T-helper 2 cell treated with Interferon-gamma antibody and Interleukin-4, amounts not matched to agents 5 μg/mL and 100 μg/mL, for 36 hours (primary cell): ENCODE results near the gene ASNS.
"Not testable (repeated sequence)": the region's sequence is repeated elsewhere in the genome, so short reads cannot be mapped to it uniquely, and the experiment has no call there.

Experiments used
- DNase-seq: peaks from one replicate; pipeline ENCODE4 v3.0.0; 2021; ENCODE audit warnings: low spot score
- H3K27ac Mint-ChIP-seq: one replicate; pipeline ENCODE4 v1.8.0; 2021; ENCODE audit warnings: mild to moderate bottlenecking, mixed read lengths
- H3K27me3 Mint-ChIP-seq: one replicate; pipeline ENCODE4 v1.8.0; 2021; ENCODE audit warnings: low read depth, mixed read lengths
- H3K36me3 Mint-ChIP-seq: one replicate; pipeline ENCODE4 v1.8.0; 2021; ENCODE audit warnings: low read depth, mixed read lengths
- H3K4me1 Mint-ChIP-seq: one replicate; pipeline ENCODE4 v1.8.0; 2021; ENCODE audit warnings: low read depth, mixed read lengths
- H3K4me3 Mint-ChIP-seq: one replicate; pipeline ENCODE4 v1.8.0; 2022; ENCODE audit warnings: mild to moderate bottlenecking, moderate library complexity, mixed read lengths
- H3K9me3 Mint-ChIP-seq: one replicate; pipeline ENCODE4 v1.8.0; 2021; ENCODE audit warnings: mixed read lengths

Gene ASNS

GRCh38 chr7:97858221-97858620 is 14.0 kb downstream of the ASNS start:
- H3K9me3 Mint-ChIP-seq = no peaks in the 10 kb centered on the region
- no peak overlapping the region for H3K27ac Mint-ChIP-seq
- no peaks in the 10 kb centered on the region for H3K27me3 Mint-ChIP-seq
- peaks cover 62% of the 10 kb centered on the region for H3K36me3 Mint-ChIP-seq
- no peak for DNase-seq
- no peak overlapping the region for H3K4me3 Mint-ChIP-seq
- H3K4me1 Mint-ChIP-seq = peaks cover 3% of the 10 kb centered on the region

GRCh38 chr7:97857544-97857943 is 14.7 kb downstream of the ASNS start:
- no peaks in the 10 kb centered on the region for H3K27me3 Mint-ChIP-seq
- H3K4me1 Mint-ChIP-seq = peaks cover 2% of the 10 kb centered on the region
- H3K9me3 Mint-ChIP-seq = no peaks in the 10 kb centered on the region
- no peak for DNase-seq
- H3K4me3 Mint-ChIP-seq = no peak overlapping the region
- H3K36me3 Mint-ChIP-seq = peaks cover 63% of the 10 kb centered on the region
- no peak overlapping the region for H3K27ac Mint-ChIP-seq

GRCh38 chr7:97851683-97852082 is 20.5 kb downstream of the ASNS start:
- H3K27me3 Mint-ChIP-seq = no peaks in the 10 kb centered on the region

GRCh38 chr7:97850262-97851031 is 21.8 kb downstream of the ASNS start:
- not testable (repeated sequence) for H3K27ac Mint-ChIP-seq, H3K27me3 Mint-ChIP-seq

More at GRCh38 chr7:97851683-97852082, 20.5 kb downstream of the ASNS start:
- no peak overlapping the region for H3K4me3 Mint-ChIP-seq
- H3K9me3 Mint-ChIP-seq = no peaks in the 10 kb centered on the region
- DNase-seq = no peak
- H3K36me3 Mint-ChIP-seq = peaks cover 42% of the 10 kb centered on the region
- no peak overlapping the region for H3K27ac Mint-ChIP-seq
- H3K4me1 Mint-ChIP-seq = no peaks in the 10 kb centered on the region

GRCh38 chr7:97847791-97848190 is 24.4 kb downstream of the ASNS start:
- no peaks in the 10 kb centered on the region for H3K9me3 Mint-ChIP-seq
- peaks cover 16% of the 10 kb centered on the region for H3K36me3 Mint-ChIP-seq
- no peak for DNase-seq

More at GRCh38 chr7:97850262-97851031, 21.8 kb downstream of the ASNS start:
- not testable (repeated sequence) for H3K9me3 Mint-ChIP-seq, H3K4me3 Mint-ChIP-seq, DNase-seq, H3K4me1 Mint-ChIP-seq
- peaks cover 37% of the 10 kb centered on the region for H3K36me3 Mint-ChIP-seq

GRCh38 chr7:97846945-97847344 is 25.3 kb downstream of the ASNS start:
- DNase-seq = no peak
- Mint-ChIP-seq H3K27me3 (no peaks in the 10 kb centered on the region), H3K4me1 (no peaks in the 10 kb centered on the region), H3K36me3 (peaks cover 8% of the 10 kb centered on the region), H3K27ac (no peak overlapping the region), H3K9me3 (no peaks in the 10 kb centered on the region), H3K4me3 (no peak overlapping the region)

More at GRCh38 chr7:97847791-97848190, 24.4 kb downstream of the ASNS start:
- no peak overlapping the region for H3K27ac Mint-ChIP-seq
- H3K27me3 Mint-ChIP-seq = no peaks in the 10 kb centered on the region
- H3K4me3 Mint-ChIP-seq = no peak overlapping the region
- H3K4me1 Mint-ChIP-seq = no peaks in the 10 kb centered on the region

GRCh38 chr7:97845622-97846203 is 26.5 kb downstream of the ASNS start:
- no peak overlapping the region for H3K4me3 Mint-ChIP-seq
- peaks cover 3% of the 10 kb centered on the region for H3K27me3 Mint-ChIP-seq
- peaks cover under 1% of the 10 kb centered on the region for H3K36me3 Mint-ChIP-seq
- H3K27ac Mint-ChIP-seq = no peak overlapping the region
- DNase-seq = no peak
- no peaks in the 10 kb centered on the region for H3K4me1 Mint-ChIP-seq
- no peaks in the 10 kb centered on the region for H3K9me3 Mint-ChIP-seq

GRCh38 chr7:97844036-97844435 is 28.2 kb downstream of the ASNS start:
- no peaks in the 10 kb centered on the region for H3K4me1 Mint-ChIP-seq
- H3K9me3 Mint-ChIP-seq = no peaks in the 10 kb centered on the region
- peaks cover 10% of the 10 kb centered on the region for H3K27me3 Mint-ChIP-seq
- no peak overlapping the region for H3K27ac Mint-ChIP-seq
- H3K36me3 Mint-ChIP-seq = no peaks in the 10 kb centered on the region
- DNase-seq = no peak
- no peak overlapping the region for H3K4me3 Mint-ChIP-seq

GRCh38 chr7:97842772-97843345 is 29.3 kb downstream of the ASNS start:
- H3K27me3 Mint-ChIP-seq = peaks cover 13% of the 10 kb centered on the region

GRCh38 chr7:97842006-97842405 is 30.2 kb downstream of the ASNS start:
- Mint-ChIP-seq H3K4me1 (no peaks in the 10 kb centered on the region), H3K4me3 (no peak overlapping the region), H3K9me3 (no peaks in the 10 kb centered on the region), H3K27me3 (peaks cover 15% of the 10 kb centered on the region), H3K27ac (no peak overlapping the region), H3K36me3 (no peaks in the 10 kb centered on the region)
- no peak for DNase-seq

More at GRCh38 chr7:97842772-97843345, 29.3 kb downstream of the ASNS start:
- Mint-ChIP-seq H3K4me3 (no peak overlapping the region), H3K27ac (no peak overlapping the region), H3K9me3 (no peaks in the 10 kb centered on the region), H3K4me1 (no peaks in the 10 kb centered on the region), H3K36me3 (no peaks in the 10 kb centered on the region)
- no peak for DNase-seq

- no peaks in the 10 kb centered on the region for H3K36me3 Mint-ChIP-seq
- no peak overlapping the region for H3K27ac Mint-ChIP-seq
- no peak overlapping the region for H3K4me3 Mint-ChIP-seq
- peaks cover 2% of the 10 kb centered on the region for H3K4me1 Mint-ChIP-seq
- DNase-seq = peak; percentile 20
- H3K9me3 Mint-ChIP-seq = no peaks in the 10 kb centered on the region
- peaks cover 17% of the 10 kb centered on the region for H3K27me3 Mint-ChIP-seq
Observed at GRCh38 chr7:97835296-97836138, 36.7 kb downstream of the ASNS start.

- peaks cover 7% of the 10 kb centered on the region for H3K27me3 Mint-ChIP-seq
Observed at GRCh38 chr7:97819161-97819560, 53.0 kb downstream of the ASNS start.

GRCh38 chr7:97818066-97818663 is 54.0 kb downstream of the ASNS start:
- no peak for DNase-seq

More at GRCh38 chr7:97819161-97819560, 53.0 kb downstream of the ASNS start:
- Mint-ChIP-seq H3K4me3 (no peak overlapping the region), H3K4me1 (no peaks in the 10 kb centered on the region), H3K9me3 (no peaks in the 10 kb centered on the region), H3K36me3 (no peaks in the 10 kb centered on the region), H3K27ac (no peak overlapping the region)
- no peak for DNase-seq

More at GRCh38 chr7:97818066-97818663, 54.0 kb downstream of the ASNS start:
- Mint-ChIP-seq H3K9me3 (no peaks in the 10 kb centered on the region), H3K4me1 (no peaks in the 10 kb centered on the region), H3K36me3 (no peaks in the 10 kb centered on the region), H3K27me3 (peaks cover 6% of the 10 kb centered on the region), H3K27ac (no peak overlapping the region), H3K4me3 (no peak overlapping the region)
